GM12892 (cell line): ENCODE results near the gene CXCR6.

Experiments
- POLR2AphosphoS5 ChIP-seq: IDR thresholded peaks from 2 replicates; pipeline ENCODE4 v1.6.1; 2011; ENCODE audit warnings: low read depth, low read length, control low read depth
- TAF1 ChIP-seq: IDR thresholded peaks from 2 replicates; pipeline ENCODE4 v1.6.1; 2011; ENCODE audit warnings: low read depth, mild to moderate bottlenecking, control low read depth, low read length, borderline replicate concordance

GRCh38 chr3:45984331-45985312 is 41.4 kb downstream of the CXCR6 start:
- no peak for TF ChIP-seq POLR2AphosphoS5
- TF ChIP-seq TAF1: no peak
